GM12892 (cell line): Measurements from ENCODE around the gene KIF16B.

ENCODE experiments used
- DNase-seq: peaks from one replicate; pipeline ENCODE4 v3.0.0; 2011; ENCODE audit not compliant: insufficient read length
- FAIRE-seq: peaks from 2 replicates; lab custom pipeline; 2011; peaks lifted over from hg19 to GRCh38; lab: Jason Lieb, UNC
- POLR2A ChIP-seq: IDR thresholded peaks from 2 replicates; pipeline ENCODE4 v1.6.1; 2011; ENCODE audit warnings: low read depth, low read length, control low read depth
- POLR2AphosphoS5 ChIP-seq: IDR thresholded peaks from 2 replicates; pipeline ENCODE4 v1.6.1; 2011; ENCODE audit warnings: low read depth, low read length, control low read depth
- TAF1 ChIP-seq: IDR thresholded peaks from 2 replicates; pipeline ENCODE4 v1.6.1; 2011; ENCODE audit warnings: low read depth, mild to moderate bottlenecking, control low read depth, low read length, borderline replicate concordance

Gene KIF16B

DNA sequence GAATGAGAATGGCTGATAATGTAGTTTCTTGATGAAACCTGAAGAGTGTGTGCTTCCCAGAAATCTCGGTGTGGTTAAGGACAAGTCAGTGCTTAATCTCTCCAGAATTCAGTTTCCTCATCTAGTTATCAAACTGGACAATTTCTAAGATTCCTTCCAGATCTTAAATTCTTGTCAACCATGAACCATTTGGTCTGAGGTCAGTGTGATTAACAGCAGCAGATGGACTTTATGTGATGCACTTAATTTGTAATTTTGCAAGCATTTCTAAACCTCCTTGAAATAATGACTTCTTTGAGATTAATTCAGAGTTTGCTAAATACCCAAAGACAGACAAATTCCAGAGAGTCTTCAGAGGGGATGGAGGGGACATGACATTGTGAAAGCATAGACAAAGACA lies 160.3 kb downstream of the KIF16B start:
- DNase-seq (no peak), FAIRE-seq (no peak)
- TF ChIP-seq POLR2A (no peak), TAF1 (no peak), POLR2AphosphoS5 (no peak)

DNA sequence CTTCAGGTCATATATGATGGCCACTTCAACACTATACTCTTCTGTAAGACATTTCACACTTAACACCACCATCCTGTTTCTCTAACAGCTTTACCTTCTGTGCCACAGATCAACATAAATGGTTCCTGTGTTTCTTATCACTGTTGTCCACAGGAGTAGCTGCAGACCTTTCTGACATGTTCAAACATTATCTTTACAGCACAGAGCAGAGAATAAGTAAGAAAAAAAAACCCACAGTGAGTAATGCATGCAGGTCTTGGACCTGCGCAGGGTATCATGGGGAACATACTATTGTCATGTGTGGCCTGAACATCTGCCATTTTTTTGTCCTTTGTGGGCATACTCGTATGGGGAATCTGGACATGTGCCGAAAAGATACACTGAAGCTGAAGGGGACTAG lies 161.9 kb downstream of the KIF16B start:
- DNase-seq (no peak), FAIRE-seq (no peak)
- TF ChIP-seq POLR2A: no peak
- no peak for TF ChIP-seq TAF1
- TF ChIP-seq POLR2AphosphoS5: no peak

- TF ChIP-seq POLR2AphosphoS5: no peak
- no peak for TF ChIP-seq TAF1
- TF ChIP-seq POLR2A: no peak
- DNase-seq: no peak
- no peak for FAIRE-seq
Observed at GRCh38 chr20:16410626-16411025, 162.6 kb downstream of the KIF16B start.

GRCh38 chr20:16408981-16409380 lies 164.3 kb downstream of the KIF16B start:
- FAIRE-seq: no peak
- TF ChIP-seq POLR2A (no peak), TAF1 (no peak), POLR2AphosphoS5 (no peak)

GRCh38 chr20:16407251-16408067 lies 165.8 kb downstream of the KIF16B start:
- FAIRE-seq: no peak

More at GRCh38 chr20:16408981-16409380, 164.3 kb downstream of the KIF16B start:
- DNase-seq: no peak

GRCh38 chr20:16405254-16405653 lies 168.0 kb downstream of the KIF16B start:
- no peak for FAIRE-seq

More at GRCh38 chr20:16407251-16408067, 165.8 kb downstream of the KIF16B start:
- no peak for DNase-seq
- TF ChIP-seq TAF1 (no peak), POLR2AphosphoS5 (no peak), POLR2A (no peak)

GRCh38 chr20:16404640-16405039 lies 168.6 kb downstream of the KIF16B start:
- no peak for FAIRE-seq
- DNase-seq: no peak
- TF ChIP-seq POLR2A (no peak), TAF1 (no peak), POLR2AphosphoS5 (no peak)

More at GRCh38 chr20:16405254-16405653, 168.0 kb downstream of the KIF16B start:
- DNase-seq: no peak
- TF ChIP-seq TAF1 (no peak), POLR2A (no peak)

GRCh38 chr20:16404171-16404570 lies 169.1 kb downstream of the KIF16B start:
- DNase-seq: no peak
- TF ChIP-seq POLR2AphosphoS5: no peak
- TF ChIP-seq TAF1: no peak
- TF ChIP-seq POLR2A: no peak
- no peak for FAIRE-seq

DNA sequence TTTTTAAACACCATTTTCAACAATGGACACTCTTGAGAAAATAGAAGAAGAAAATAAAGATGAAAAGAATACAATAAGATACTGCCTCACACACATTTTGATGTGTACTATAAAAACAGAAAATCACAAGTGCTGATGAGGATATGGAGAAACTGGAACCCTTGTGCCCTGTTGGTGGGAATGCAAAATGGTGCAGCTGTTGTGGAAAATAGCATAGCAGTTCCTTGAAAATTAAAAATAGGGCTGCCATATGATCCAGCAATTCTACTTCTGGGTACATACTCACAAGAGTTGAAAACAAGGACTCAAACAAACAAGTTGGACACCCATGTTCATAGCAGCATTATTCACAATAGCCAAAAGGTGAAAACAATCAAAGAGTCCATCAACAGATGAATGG lies 173.0 kb downstream of the KIF16B start:
- DNase-seq (no peak), FAIRE-seq (no peak)
- TF ChIP-seq TAF1 (no peak), POLR2A (no peak), POLR2AphosphoS5 (no peak)

DNA sequence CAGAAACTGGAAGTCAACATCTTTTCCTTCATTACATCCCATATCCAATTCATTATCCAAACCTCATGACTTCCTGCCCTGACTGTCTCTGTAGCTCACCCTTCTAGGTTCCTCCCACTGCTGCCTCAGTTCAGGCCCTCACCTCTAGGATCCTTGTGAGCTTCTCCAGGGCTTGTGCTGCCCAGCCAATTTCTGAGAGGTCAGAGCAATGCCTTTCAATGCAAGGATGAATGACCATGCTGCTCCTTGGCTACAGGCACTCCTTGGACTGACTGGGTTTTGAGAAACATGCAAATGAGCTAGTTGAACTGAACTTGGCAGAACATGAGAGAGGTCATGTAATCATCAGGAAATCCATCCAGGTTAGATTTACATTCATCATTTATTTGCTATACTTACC lies 173.4 kb downstream of the KIF16B start:
- FAIRE-seq: no peak
- no peak for TF ChIP-seq POLR2AphosphoS5
- no peak for TF ChIP-seq TAF1
- no peak for TF ChIP-seq POLR2A

DNA sequence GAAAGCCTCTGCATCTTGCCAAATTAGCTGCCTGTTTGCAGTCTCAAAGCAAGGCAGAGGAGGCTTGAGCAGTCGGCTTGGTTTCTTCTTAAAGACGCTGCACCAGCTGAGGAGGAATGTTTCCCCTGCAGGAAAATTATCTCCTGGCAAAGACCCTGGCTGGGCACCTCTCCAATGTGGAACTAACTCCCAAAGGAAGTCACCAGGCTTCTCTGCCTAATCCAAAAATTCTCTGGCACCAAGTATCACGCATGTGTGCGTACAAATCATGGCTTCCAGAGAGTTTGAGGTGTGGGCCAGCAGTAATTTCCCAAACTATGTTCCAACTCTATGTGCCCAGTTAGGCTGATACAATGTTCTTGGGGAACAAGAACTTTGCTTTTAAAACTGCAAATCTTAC lies 176.2 kb downstream of the KIF16B start:
- DNase-seq (no peak), FAIRE-seq (no peak)
- TF ChIP-seq TAF1 (no peak), POLR2A (no peak), POLR2AphosphoS5 (no peak)

More for the DNA sequence above, 173.4 kb downstream of the KIF16B start:
- no peak for DNase-seq

DNA sequence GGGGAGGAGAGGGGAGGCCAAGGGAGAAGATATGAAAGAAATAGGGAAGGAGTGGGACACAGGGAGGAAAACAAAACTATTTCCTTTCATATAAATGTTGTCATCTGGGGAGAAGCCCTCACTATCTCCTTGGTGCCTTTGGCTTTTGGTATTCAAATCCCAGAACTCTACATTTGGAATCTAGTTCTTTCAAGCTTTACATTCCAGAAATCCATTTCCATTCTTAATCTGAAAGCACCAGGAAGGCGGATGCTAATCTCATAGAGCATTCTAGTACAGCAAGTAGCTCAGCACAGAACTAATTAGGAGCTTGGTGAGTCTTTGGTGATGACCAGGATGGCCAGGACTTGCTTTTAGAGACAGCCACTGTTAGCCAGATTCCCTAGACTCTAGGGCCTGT lies 177.9 kb downstream of the KIF16B start:
- FAIRE-seq (no peak), DNase-seq (no peak)
- TF ChIP-seq POLR2AphosphoS5 (no peak), POLR2A (no peak), TAF1 (no peak)
